Myocyte (in vitro differentiated cells): ENCODE measurements around the gene ABCC8. TPM values are rescaled to one million over a fixed set of nuclear protein-coding genes. Genes with fewer than 3 reads are reported as not detected.

Source experiments
- DNase-seq: peaks from one replicate; pipeline ENCODE4 v3.0.0-alpha.2; 2012; ENCODE audit warnings: low read depth
- total RNA-seq: library from RNA; depleted of rRNA; stranded (reverse); fragments of >200 nt; gene quantifications from 2 replicates; pipeline ENCODE4 v1.2.3, GENCODE V29; 2014

ABCC8 gene
- total RNA-seq, 1 donor from 2014 or later, result not detected

DNA sequence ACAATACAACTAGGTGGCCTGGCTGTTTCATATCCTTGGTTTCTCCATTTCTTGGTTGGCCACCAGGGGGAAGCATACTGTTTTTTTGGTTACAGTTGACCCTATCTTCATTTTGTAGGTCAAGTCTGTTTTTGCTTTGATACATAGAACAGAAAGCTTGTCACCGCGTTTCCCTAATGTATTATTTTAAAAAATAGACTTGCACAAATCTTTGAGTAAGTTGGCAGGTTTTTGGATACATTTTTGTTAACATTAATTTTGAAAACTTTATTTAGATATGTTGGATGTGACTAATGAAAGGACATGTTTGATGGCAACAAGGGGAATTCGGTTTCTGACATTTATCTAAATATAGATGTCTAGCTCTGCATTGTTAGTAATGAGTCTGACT, 122.0 kb downstream of the ABCC8 start:
- peak; percentile 84 for DNase-seq

DNA sequence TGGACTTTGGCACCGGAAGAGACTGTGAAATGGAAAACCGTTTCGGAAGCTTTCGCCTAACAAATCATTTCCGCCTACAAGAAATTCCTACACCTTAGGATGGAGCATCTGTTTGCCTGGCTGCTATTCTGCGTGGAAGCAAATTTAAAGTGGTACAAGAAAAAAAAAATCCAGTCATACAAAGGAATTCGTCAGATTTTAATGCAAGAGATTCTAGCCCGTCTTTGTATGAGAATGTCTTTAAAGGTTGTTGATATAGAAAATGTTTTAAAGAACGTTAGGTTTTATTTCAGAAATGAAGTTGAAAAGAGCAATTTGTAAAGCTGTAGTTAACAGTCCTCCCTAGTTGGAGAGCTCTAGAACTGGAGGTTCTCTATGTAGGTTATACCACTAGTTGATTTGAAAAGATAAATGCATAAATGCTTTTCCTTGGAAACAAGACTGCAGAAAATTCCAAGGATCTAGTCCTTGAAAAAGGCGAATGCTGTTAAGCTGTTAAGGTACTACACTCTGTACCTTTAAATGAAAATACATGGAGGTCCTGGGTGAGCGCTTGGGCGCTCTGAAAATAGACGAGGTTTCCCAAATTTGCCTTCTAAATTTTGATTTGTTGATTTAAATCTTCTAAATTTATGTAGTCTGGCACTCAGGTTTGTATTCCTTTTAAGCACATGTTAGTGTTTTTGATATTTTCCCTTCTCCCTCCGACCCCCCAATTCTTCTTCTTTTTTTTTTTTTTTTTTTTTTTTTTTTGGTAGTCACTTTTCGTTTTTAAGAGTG, 122.6 kb downstream of the ABCC8 start:
- DNase-seq, result no peak

DNA sequence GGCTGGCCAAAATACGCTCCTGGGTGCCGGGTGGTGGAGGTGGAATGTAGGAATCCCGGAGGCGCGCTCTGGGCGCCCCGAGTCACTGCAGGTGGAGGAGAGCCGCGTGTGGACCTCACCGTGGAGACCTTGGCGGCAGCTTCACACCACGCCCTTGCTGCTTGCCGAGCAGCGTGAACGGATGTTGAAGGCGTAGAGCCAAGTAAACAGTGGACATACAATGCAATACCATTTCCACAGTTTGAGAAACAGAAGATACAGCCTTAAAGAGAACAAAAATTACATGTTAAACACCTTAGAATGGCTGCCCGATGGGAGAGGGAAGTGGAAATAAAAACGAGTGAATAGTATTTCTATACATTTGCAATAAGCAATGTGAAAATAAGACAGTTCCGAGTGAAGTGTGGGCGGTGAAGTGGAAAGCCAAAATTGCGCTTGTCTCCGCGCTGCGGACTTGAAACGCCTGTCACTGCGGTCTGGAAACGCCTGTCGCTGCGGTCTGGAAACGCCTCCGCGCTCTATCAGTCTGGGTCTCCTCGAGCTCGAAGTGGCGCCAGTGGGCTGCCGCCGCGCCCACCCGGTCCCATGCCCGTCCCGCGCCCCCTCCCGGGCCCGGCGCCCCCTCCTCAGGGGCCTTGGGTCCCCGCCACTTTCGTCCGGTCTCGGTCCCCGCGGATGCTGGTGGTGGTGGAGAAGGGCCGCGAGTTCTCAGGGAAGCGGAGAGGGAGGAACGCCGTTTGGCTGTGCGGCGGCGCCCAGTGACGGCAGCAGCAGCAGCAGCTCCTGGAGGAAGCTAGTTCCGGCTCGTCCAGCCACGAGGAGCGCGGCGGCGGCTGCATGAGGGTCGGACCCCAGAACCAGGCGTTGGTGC, 123.5 kb downstream of the ABCC8 start:
- DNase-seq, result peak; percentile 84

DNA sequence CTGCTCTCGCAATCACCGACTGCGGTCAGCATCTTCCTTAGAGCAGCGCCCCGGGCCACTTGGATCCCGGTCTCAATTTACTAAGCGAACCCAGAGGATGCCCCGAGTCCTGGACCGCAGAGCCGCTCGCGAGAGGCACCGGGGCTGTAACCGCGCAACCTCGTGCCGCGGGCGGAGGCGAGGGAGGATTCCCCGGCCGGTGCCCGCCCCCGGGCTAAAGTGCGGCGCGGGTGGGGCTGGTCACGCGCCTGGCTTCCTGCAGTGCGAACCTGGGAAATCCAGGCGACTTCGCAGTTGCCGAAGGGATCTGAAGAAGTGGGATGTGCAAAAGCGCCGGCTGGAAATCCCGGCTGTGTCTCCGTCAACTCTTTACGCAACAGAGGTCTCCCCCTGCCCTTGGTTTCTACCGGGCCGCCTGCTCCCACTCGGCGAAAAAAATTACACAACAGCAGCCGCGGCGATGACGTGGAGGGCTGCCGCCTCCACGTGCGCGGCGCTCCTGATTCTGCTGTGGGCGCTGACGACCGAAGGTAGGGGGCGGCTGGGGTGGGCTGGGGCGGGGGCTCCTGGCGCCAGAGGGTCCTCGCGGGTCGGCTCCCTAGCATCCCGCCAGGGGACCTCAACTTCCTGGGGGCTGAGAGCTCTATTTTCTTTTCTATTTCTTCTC, 125.0 kb downstream of the ABCC8 start, which contains the start of gene NCR3LG1:
NCR3LG1 (plus strand) TSS at position 291 of the 667 bp plus-strand sequence; CDS start at position 461, 170 bp downstream.
- peak; percentile 43 for DNase-seq

DNA sequence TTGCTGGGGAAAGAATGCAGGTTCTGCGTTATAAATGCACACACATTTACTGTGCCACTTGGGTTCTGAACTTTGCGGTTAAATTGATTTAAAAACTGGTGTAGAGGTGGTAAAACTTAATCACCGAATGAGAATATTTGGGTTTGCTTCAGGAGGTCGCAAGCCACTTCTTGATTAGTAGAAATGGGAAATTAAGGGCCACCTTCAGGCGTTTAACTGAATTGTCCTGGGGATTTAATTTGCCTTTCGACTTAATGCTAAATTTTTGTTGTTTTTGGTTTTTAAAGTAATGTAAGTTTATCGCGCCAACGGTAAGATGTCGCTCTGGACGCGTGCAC, 125.5 kb downstream of the ABCC8 start:
- DNase-seq, result no peak

DNA sequence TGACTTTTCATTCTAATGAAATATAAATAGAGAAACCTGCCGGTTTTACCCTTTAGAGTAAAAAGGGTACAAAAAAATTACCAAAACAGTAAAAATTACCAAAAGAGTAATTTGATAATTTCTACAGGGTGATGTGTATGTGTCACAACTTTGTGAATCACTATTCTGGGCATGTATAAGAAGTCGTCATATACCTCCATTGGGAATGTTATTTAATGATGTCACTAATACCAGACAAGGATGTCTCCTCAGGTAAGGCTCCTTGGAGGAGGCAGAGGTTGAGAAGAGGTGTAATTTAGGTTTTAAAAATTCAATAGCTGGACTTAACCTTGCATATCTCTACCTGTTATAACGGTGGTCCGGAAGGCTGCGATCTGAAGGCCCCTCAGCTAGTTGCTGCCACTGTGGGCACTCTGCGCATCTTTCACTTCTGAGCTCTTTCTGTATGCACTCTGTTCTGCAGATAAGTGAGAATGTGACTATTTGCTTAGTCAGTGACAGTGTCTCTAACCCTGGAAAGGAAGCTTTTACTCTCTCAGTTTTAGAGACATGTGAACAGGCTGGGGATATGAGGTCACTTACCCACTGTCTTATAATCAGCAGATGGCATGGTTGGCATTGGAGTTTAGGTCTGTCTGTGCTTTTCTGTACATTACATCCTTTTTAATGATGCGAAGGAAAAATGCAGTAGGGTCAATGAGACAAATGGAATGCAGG, 126.0 kb downstream of the ABCC8 start:
- DNase-seq, result no peak

DNA sequence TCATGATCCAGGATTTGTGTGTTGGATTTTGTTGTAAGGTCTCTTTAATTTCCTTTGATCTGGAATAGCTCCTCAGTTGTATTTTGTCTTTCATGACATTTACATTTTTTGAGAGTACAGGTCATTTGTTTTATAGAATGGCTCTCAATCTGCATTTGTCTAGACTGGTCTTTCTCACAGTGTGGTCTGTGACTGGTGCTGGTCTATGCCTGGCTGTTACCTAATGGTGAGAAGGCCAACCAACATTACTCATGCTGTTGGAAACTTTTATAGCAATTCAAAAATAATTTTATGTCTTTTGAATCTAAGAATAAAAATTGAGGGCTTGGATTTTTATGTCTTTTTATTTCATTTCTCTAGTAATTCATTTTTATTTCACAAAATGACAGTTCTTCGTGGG, 129.0 kb downstream of the ABCC8 start:
- DNase-seq, result no peak

DNA sequence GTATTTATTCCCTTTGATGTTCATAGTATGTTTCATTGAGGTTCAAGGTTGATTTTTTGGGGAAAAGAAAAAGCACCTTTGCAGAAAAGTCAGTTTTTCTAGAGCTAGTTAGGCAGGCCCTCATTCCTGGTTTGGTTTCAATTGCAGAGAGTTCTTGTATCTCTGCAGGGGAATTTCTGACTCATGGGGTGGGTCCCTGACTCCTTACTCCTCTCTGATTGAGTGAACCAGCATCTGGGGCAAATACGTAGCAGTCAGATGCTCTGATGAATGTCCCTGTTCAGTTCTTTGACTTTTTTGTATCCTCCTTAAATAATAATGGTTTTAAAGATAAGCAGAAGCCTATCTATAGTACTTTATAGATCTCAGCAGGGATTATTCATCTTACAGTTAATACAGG, 132.7 kb downstream of the ABCC8 start:
- DNase-seq, result peak; percentile 71

DNA sequence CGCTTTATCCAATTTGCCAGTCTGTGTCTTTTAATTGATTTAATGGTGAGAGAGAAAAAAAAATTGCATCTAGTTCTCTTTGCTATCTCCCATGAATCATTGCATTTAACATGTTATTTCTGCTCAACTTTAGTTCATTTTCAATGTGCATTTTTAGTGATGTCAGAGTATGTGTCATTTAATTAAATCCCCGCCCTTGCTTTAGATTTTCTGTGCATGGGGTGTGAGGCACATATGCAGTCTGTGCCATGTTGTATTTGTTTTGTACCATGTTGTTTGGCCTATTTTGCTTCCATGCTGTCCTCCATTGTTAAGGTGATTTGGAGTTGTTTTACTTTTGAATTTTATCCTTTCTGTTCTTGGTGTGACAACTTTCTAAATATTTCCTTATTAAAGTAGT, 133.4 kb downstream of the ABCC8 start:
- no peak for DNase-seq

Other genes starting within 250 kb of the ABCC8 start
- gene NUCB2, start 200.1 kb downstream of the ABCC8 start, total RNA-seq, result 92.8 and 99.0 TPM in 2 replicates
- gene NCR3LG1, start 125.0 kb downstream of the ABCC8 start, total RNA-seq, result 2.0 and 3.7 TPM in 2 replicates
- 5.1 and 8.7 TPM in 2 replicates for gene KCNJ11, start 88.2 kb downstream of the ABCC8 start, total RNA-seq
- gene USH1C, start 67.6 kb upstream of the ABCC8 start, total RNA-seq, result not detected in 2 replicates
- 0.08 and 0.10 TPM in 2 replicates for gene OTOG, start 70.4 kb upstream of the ABCC8 start, total RNA-seq
- gene MYOD1, start 242.7 kb upstream of the ABCC8 start, total RNA-seq, result 398 and 510 TPM in 2 replicates